Effector memory CD4-positive, alpha-beta T cell (primary cell): ENCODE measurements around the gene RBBP8.
"Not testable (repeated sequence)": the region's sequence is repeated elsewhere in the genome, so short reads cannot be mapped to it uniquely, and the experiment has no call there.

Experiments used
- DNase-seq, 3 donors: peaks; one replicate each; pipeline ENCODE4 v3.0.0-alpha.2; 2020
- H3K27ac ChIP-seq: 2 replicates; pipeline ENCODE4 v1.7.0; 2013; ENCODE audit warnings: mild to moderate bottlenecking, low read length, moderate library complexity; ENCODE audit not compliant: insufficient read depth, poor library complexity, severe bottlenecking
- H3K27me3 ChIP-seq: replicated peaks from 2 replicates; pipeline ENCODE4 v1.7.0; 2013; ENCODE audit warnings: mild to moderate bottlenecking, low read length; ENCODE audit not compliant: insufficient read depth, control insufficient read depth, poor library complexity, severe bottlenecking
- H3K36me3 ChIP-seq: 2 replicates; pipeline ENCODE4 v1.7.0; 2013; ENCODE audit warnings: mild to moderate bottlenecking, low read length, moderate library complexity; ENCODE audit not compliant: control insufficient read depth, insufficient read depth
- H3K4me1 ChIP-seq: 2 replicates; pipeline ENCODE4 v1.7.0; 2013; ENCODE audit warnings: low read length, mild to moderate bottlenecking; ENCODE audit not compliant: control insufficient read depth, insufficient read depth, poor library complexity, severe bottlenecking
- H3K4me3 ChIP-seq: 2 replicates; pipeline ENCODE4 v1.7.0; 2013; ENCODE audit warnings: low read length, low read depth, mild to moderate bottlenecking; ENCODE audit not compliant: insufficient read depth, poor library complexity, severe bottlenecking
- H3K9me3 ChIP-seq: 2 replicates; pipeline ENCODE4 v1.7.0; 2013; ENCODE audit warnings: mild to moderate bottlenecking, low read length, moderate library complexity; ENCODE audit not compliant: control insufficient read depth
- total RNA-seq, 3 donors: gene quantifications; one replicate each; lab custom pipeline; 2026; lab: John Stamatoyannopoulos, UW

The RBBP8 gene
- 5.2 to 6.2 (median 5.2) reads per million in 3 donors for total RNA-seq

DNA sequence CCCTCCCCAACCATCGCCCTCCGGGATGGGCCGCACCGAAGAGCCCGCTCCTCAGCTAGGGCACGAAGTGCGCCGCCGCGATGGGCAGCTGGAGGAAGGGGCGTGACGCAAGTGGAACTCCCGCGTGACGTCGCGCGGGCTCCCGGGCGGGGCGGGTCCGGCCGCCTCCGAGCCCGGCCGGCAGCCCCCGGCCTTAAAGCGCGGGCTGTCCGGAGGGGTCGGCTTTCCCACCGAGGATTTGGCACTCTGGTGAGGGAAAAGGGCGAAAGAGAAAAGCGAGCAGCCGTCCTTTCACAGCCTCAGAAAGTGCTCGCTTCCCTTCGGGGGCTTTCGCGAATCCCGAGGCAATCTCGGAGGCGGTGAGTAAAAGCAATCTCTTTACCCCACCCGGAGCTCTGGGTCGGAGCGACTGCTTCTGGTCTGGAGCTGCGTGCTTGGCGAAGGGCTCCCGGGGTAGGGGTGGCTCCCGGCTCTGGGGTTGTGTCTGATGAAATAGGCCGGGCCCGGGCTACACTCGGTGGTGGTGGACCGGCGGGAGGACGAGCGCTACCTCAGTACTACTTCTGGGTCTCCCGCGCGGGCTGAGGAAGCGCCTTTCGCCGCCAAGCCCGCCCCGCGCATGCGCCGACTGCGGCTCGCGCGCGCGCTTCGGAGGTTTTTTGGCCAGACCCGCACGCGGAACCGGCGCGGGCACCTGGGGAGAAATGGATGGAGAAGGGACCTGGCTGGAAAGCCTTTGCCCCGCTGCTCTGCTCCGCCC lies at the start of gene RBBP8:
Gene RBBP8 (plus strand): TSS at position 123 of the 760 bp plus-strand sequence. CDS start 3,524 bp downstream, outside the sequence.
- H3K27ac ChIP-seq: peak within 1 kb of the TSS; percentile 76
- H3K27me3 ChIP-seq: no peaks in the 10 kb centered on the region
- peaks cover 4% of the 10 kb centered on the region for H3K4me1 ChIP-seq
- no peaks in the 10 kb centered on the region for H3K36me3 ChIP-seq
- peak; percentile 60 to 75 (median 71) for DNase-seq
- H3K4me3 ChIP-seq: peak within 1 kb of the TSS; percentile 68
- H3K9me3 ChIP-seq: no peaks in the 10 kb centered on the region

DNA sequence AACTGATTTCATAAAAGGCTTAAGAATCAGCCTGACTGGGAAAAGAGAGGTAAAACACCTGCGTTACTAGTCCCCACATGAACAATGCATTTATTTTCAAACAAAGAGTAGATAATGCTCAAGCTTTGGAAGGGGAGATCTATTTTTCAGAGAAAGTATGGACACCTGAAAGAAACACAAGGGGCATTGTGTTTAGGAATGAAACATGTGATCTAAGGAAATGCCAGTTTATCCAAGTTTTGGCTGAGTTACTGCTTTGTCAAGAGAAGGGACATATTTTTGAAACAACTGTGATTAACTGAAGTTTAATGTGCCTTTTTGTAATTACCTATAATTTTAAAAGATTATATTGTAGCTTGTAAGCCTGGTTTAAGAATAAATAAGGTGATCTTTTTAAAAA lies 49.3 kb upstream of the RBBP8 start:
- Histone ChIP-seq H3K9me3 (no peaks in the 10 kb centered on the region), H3K36me3 (no peaks in the 10 kb centered on the region), H3K27me3 (no peaks in the 10 kb centered on the region), H3K27ac (no peak overlapping the region), H3K4me3 (no peak overlapping the region), H3K4me1 (no peaks in the 10 kb centered on the region)
- no peak for DNase-seq

DNA sequence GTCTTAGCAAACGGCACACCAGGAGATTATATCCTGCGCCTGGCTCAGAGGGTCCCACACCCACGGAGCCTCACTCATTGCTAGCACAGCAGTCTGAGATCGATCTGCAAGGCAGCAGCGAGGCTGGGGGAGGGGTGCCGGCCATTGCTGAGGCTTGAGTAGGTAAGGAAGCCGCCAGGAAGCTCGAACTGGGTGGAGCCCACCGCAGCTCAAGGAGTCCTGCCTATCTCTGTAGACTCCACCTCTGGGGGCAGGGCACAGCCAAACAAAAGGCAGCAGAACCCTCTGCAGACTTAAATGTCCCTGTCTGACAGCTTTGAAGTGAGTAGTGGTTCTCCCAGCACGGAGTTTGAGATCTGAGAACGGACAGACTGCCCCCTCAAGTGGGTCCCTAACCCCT lies 47.4 kb upstream of the RBBP8 start:
- H3K9me3 ChIP-seq, H3K4me3 ChIP-seq, DNase-seq, H3K27me3 ChIP-seq, H3K36me3 ChIP-seq, H3K4me1 ChIP-seq, H3K27ac ChIP-seq: not testable (repeated sequence)

DNA sequence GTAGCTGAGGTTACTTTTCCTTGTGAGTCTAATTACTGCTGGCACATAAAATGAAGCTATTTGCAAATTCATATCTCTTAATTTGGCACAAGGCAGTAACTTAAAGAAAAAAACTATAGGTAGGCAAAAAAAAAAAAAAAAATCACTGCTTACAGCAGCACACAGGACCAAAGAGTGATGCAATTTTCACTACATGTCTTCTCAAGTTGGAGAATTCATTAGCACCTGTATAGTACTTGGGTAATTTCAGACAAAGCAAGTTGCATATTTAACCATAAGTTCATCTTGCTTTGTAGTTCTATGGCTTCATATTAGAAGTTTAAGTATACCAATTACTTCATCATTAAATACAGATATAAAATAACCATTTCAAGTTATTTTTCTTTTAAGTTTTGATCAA lies 33.7 kb upstream of the RBBP8 start:
- Histone ChIP-seq H3K27ac (no peak overlapping the region), H3K9me3 (no peaks in the 10 kb centered on the region), H3K4me3 (no peak overlapping the region), H3K36me3 (no peaks in the 10 kb centered on the region), H3K4me1 (no peaks in the 10 kb centered on the region), H3K27me3 (no peaks in the 10 kb centered on the region)
- DNase-seq: no peak

DNA sequence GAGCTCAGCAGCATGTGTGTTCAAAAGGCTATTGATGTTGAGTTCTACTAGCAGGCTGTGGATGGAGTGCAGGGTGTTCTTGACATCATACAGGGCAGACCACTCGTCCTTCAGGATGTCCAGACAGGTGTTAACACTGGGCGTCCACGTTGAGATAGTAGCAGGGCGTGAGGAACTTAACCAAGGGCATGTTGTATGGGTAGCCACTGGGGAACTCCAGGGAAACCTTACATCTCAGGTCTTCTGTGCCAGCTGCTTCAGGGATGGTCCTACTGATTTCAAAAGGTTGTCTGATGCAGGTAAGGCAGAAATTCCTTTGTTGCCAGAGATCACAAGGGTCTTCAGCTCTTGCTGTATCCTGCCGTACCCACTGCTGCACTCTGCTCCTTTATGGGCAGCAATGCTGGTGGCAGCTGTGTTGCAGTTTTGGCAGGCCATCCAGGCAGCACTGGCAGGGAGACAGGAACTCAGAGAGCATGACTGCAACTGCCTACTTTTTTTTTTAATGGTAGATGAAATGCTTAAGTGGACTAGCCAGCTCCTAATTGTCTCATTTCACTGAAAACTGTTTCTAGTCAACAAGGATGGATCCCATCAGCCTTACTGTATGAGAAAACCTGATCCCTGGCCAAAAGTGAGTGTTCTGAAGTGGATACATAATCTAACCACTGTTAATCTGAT lies 32.4 kb upstream of the RBBP8 start:
- no peak overlapping the region for H3K4me3 ChIP-seq
- DNase-seq: no peak
- no peaks in the 10 kb centered on the region for H3K27me3 ChIP-seq
- H3K36me3 ChIP-seq: no peaks in the 10 kb centered on the region
- H3K27ac ChIP-seq: no peak overlapping the region
- H3K9me3 ChIP-seq: no peaks in the 10 kb centered on the region
- no peaks in the 10 kb centered on the region for H3K4me1 ChIP-seq

DNA sequence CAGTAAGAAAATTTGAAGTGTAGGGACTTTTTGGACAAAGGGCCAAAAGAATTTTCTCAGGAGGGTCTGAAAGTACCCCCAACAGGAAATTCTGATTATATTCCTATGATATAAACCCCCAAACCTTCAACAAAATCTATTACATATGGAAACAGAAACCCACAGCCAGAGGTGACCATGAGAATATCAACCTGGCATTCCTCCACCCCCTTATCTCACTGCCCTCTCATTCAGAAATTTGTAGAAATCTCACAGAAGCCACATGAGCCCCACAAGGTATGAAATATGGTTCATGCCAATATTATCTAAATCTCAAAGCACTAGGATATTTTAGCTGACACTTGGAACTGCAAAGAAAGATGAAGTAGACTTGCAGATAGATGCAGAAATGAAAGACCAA lies 31.0 kb upstream of the RBBP8 start:
- H3K9me3 ChIP-seq: no peaks in the 10 kb centered on the region
- no peaks in the 10 kb centered on the region for H3K27me3 ChIP-seq
- no peaks in the 10 kb centered on the region for H3K4me1 ChIP-seq
- no peak overlapping the region for H3K27ac ChIP-seq
- DNase-seq: no peak
- H3K36me3 ChIP-seq: no peaks in the 10 kb centered on the region
- H3K4me3 ChIP-seq: no peak overlapping the region

DNA sequence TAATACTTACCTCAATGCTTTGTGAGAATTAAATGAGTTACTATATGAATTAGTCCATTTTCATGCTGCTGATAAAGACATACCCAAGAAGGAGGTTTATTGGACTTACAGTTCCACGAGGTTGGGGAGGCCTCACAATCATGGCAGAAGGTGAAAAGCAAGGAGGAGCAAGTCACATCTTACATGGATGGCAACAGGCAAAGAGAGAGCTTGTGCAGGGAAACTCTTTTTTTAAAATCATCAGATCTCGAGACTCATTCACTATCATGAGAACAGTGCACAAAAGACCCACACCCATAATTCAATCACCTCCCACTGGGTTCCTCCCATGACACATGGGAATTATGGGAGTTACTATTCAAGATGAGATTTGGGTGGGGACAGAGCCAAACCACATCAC lies 29.9 kb upstream of the RBBP8 start:
- H3K9me3 ChIP-seq, H3K4me1 ChIP-seq, H3K4me3 ChIP-seq, H3K27me3 ChIP-seq, H3K36me3 ChIP-seq, DNase-seq, H3K27ac ChIP-seq: not testable (repeated sequence)

DNA sequence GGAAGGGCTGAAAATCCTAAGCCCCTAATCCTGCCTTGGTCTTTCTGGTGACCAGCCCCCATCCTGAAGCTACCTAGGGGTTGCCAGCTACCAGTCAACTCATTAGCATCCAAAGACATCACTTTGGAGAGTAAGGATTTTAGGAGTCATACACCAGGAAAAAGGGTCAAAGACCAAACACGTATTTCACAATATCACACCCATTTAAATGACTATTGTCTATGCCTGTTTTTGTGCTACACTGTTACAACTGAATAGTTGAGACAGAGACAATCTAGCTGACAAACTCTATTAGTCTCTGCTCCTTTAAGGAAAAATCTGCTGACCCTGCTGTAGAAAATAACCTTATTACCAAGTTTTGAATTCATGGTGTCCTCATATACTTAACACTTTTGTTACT lies 21.0 kb upstream of the RBBP8 start:
- no peaks in the 10 kb centered on the region for H3K27me3 ChIP-seq
- H3K36me3 ChIP-seq: no peaks in the 10 kb centered on the region
- H3K4me1 ChIP-seq: no peaks in the 10 kb centered on the region
- no peak for DNase-seq
- H3K4me3 ChIP-seq: no peak overlapping the region
- no peak overlapping the region for H3K27ac ChIP-seq
- H3K9me3 ChIP-seq: no peaks in the 10 kb centered on the region

DNA sequence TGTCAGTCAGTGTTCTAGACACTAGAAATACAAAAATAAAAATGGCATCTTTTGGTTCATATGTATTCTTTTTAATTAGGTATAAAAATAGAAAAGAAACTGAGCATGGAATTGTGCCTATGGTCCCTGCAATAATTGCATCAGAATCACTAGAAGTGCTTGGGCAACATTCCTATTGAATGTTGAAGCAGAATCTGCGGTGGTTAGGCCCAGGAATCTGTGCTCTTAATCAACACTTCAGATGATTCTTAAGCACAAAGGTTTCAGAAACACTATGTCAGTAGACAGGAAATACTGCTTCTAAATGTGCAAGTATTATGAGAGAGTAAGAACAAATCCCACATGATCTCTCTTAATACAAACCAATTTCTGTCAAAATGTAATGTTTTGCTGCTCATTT lies 20.3 kb upstream of the RBBP8 start:
- H3K27me3 ChIP-seq: no peaks in the 10 kb centered on the region
- H3K9me3 ChIP-seq: no peaks in the 10 kb centered on the region
- no peak for DNase-seq
- H3K36me3 ChIP-seq: no peaks in the 10 kb centered on the region
- H3K27ac ChIP-seq: no peak overlapping the region
- H3K4me1 ChIP-seq: no peaks in the 10 kb centered on the region
- H3K4me3 ChIP-seq: no peak overlapping the region

DNA sequence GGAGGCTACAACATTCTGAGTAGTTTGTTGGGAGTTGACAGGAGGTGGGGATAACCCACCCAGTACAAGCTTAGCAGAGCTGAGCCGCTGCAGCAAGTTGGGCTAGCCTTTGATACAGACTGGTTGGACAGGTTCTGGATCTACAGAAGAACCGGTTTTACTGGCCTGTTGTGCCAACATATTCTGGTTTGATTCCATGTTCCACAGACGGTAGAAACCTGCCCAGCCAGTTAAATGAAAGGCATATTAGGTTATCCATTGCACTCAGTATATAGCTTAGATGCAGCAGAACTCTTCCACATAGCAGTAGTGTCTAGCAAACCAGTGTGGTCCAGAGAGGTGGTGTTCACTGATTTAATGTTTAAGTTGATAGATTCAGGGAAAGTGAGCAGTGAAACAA lies 19.3 kb upstream of the RBBP8 start:
- no peak for DNase-seq
- H3K4me1 ChIP-seq: no peaks in the 10 kb centered on the region
- H3K27ac ChIP-seq: no peak overlapping the region
- no peaks in the 10 kb centered on the region for H3K9me3 ChIP-seq
- H3K27me3 ChIP-seq: no peaks in the 10 kb centered on the region
- H3K36me3 ChIP-seq: no peaks in the 10 kb centered on the region
- H3K4me3 ChIP-seq: no peak overlapping the region
